DOHH2 (cell line): ENCODE measurements around the gene OPN3.

Experiments
- EZH2phosphoT487 ChIP-seq: fragments of 200-600 bp; sonication (generic); IDR thresholded peaks from 2 replicates; pipeline ENCODE4 v1.6.1; 2017; ENCODE audit warnings: borderline replicate concordance, mild to moderate bottlenecking, antibody characterized with exemption, low read length, moderate library complexity, mixed read lengths
- TF ChIP-seq, protein P1 (sequence below): fragments of 200-600 bp; sonication (generic); IDR thresholded peaks from one replicate; pipeline ENCODE4 v1.5.1; 2014; ENCODE audit warnings: antibody characterized with exemption, mild to moderate bottlenecking, low read depth, low read length; ENCODE audit not compliant: poor library complexity, severe bottlenecking

DNA sequence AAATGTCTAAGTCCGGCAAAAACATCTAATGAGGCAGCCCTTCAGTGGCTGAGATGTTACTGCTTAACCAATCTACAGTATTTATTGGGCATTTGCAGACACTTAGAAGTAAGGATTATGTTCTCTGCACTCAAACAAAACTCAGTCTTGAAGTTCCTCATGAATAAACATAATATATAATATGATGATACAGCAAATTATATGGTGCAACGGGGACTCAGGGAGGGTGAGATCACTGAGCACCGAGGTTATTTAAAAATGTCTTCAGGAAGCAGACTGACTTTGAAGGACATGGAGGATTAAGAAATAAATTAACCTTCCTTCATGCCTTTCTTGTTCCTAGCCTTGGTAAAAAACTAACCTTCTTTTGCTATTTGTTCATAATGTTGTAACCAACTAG, 39.8 kb upstream of the OPN3 start:
- no peak for TF ChIP-seq EZH2phosphoT487
- TF ChIP-seq, protein P1, sequence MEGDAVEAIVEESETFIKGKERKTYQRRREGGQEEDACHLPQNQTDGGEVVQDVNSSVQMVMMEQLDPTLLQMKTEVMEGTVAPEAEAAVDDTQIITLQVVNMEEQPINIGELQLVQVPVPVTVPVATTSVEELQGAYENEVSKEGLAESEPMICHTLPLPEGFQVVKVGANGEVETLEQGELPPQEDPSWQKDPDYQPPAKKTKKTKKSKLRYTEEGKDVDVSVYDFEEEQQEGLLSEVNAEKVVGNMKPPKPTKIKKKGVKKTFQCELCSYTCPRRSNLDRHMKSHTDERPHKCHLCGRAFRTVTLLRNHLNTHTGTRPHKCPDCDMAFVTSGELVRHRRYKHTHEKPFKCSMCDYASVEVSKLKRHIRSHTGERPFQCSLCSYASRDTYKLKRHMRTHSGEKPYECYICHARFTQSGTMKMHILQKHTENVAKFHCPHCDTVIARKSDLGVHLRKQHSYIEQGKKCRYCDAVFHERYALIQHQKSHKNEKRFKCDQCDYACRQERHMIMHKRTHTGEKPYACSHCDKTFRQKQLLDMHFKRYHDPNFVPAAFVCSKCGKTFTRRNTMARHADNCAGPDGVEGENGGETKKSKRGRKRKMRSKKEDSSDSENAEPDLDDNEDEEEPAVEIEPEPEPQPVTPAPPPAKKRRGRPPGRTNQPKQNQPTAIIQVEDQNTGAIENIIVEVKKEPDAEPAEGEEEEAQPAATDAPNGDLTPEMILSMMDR = no peak
